Mesothelial cell of epicardium (in vitro differentiated cells): ENCODE measurements around the gene COL15A1. TPM values are rescaled to one million over a fixed set of nuclear protein-coding genes. Genes with fewer than 3 reads are reported as not detected.
A peak's percentile ranks its signal among the peaks of the same experiment; 100 is the strongest.

Experiments
- DNase-seq, 2 experiments: peaks; one replicate each; pipeline ENCODE4 v3.0.0; 2021; ENCODE audit warnings: low spot score in 2 of 2; ENCODE audit not compliant: unreplicated experiment in 2 of 2
- H3K27ac Mint-ChIP-seq: 2 replicates; pipeline ENCODE4 v1.8.0; 2021; ENCODE audit warnings: mixed read lengths
- H3K27me3 Mint-ChIP-seq: 2 replicates; pipeline ENCODE4 v1.8.0; 2021; ENCODE audit warnings: low read depth, mixed read lengths
- H3K36me3 Mint-ChIP-seq: 2 replicates; pipeline ENCODE4 v1.8.0; 2021; ENCODE audit warnings: mixed read lengths
- H3K4me1 Mint-ChIP-seq: 2 replicates; pipeline ENCODE4 v1.8.0; 2021; ENCODE audit warnings: mixed read lengths
- H3K4me3 Mint-ChIP-seq: 2 replicates; pipeline ENCODE4 v1.8.0; 2021; ENCODE audit warnings: mild to moderate bottlenecking, moderate library complexity, mixed read lengths
- H3K9me3 Mint-ChIP-seq: 2 replicates; pipeline ENCODE4 v1.8.0; 2021; ENCODE audit warnings: mixed read lengths
- CTCF ChIP-seq: fragments of 200-600 bp; sonication (generic); IDR thresholded peaks from one replicate; pipeline ENCODE4 v1.5.0; 2021; ENCODE audit warnings: antibody characterized with exemption; ENCODE audit not compliant: unreplicated experiment
- total RNA-seq: library from RNA; stranded (reverse); gene quantifications from 3 replicates; pipeline ENCODE4 v1.2.1, GENCODE V29; 2021

Gene COL15A1
- total RNA-seq, 1 donor from 2014 or later, result 50.1 TPM

DNA sequence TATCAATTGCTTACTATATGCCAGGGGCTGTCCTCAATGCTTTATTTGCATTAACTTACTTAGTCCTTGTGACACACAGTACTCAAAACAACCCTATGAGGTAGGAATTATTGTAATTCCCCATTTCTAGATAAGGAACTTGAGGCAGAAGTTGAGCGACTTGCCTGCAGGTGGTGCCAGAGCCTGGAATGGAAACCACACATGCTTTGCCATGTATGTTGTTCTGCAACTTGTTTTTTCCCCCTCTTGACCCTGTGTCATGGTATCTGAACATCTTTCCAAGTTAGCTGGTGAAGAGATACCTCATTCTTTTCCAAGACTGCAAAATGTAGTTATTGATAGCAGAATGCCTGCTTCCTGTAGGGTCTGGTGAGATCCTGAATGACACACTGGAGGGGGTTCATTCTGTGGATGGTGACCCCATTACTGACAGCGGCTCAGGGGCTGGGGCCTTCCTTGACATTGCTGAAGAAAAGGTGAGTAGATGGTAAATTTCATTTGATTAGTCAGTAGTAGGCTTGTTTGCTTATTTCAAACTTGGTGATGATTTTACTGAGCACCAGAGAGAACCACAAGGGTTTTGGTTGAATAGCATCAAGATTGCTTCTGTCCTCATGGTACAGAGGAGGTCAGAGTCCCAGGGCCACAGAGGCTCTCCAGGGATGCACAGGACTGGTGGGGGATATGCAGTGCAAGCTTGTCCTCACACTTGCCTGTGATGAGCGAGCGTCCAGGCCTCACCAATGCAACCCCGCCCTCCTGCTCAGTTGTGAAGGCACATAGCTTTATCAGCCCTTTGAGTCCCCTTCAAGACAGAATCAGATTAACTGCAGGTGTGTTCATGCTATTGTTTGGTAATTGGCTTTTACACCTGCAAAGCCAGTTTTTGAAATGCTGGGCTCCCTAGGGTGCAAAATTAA lies 57.0 kb downstream of the COL15A1 start:
- Mint-ChIP-seq H3K27ac (no peak overlapping the region), H3K36me3 (peaks cover 2% of the 10 kb centered on the region), H3K9me3 (no peaks in the 10 kb centered on the region), H3K27me3 (peaks cover 14% of the 10 kb centered on the region), H3K4me3 (no peak overlapping the region), H3K4me1 (peaks cover 22% of the 10 kb centered on the region)
- TF ChIP-seq CTCF, result peak; percentile 66
- no peak for DNase-seq

GRCh38 chr9:99001892-99002291 lies 58.2 kb downstream of the COL15A1 start:
- Mint-ChIP-seq H3K4me3 (no peak overlapping the region), H3K27me3 (peaks cover 2% of the 10 kb centered on the region), H3K27ac (no peak overlapping the region), H3K9me3 (no peaks in the 10 kb centered on the region), H3K36me3 (peaks cover 2% of the 10 kb centered on the region), H3K4me1 (peaks cover 22% of the 10 kb centered on the region)
- TF ChIP-seq CTCF, result no peak
- no peak for DNase-seq

- no peaks in the 10 kb centered on the region for H3K27me3 Mint-ChIP-seq
- peaks cover 2% of the 10 kb centered on the region for H3K36me3 Mint-ChIP-seq
- peaks cover 20% of the 10 kb centered on the region for H3K4me1 Mint-ChIP-seq
These were observed 59.0 kb downstream of the COL15A1 start for GRCh38 chr9:99002706-99003105.

GRCh38 chr9:99003308-99003707 lies 59.6 kb downstream of the COL15A1 start:
- H3K27me3 Mint-ChIP-seq, result no peaks in the 10 kb centered on the region
- no peak overlapping the region for H3K4me3 Mint-ChIP-seq
- peaks cover 16% of the 10 kb centered on the region for H3K4me1 Mint-ChIP-seq
- H3K27ac Mint-ChIP-seq, result no peak overlapping the region
- TF ChIP-seq CTCF, result no peak
- H3K36me3 Mint-ChIP-seq, result peaks cover 2% of the 10 kb centered on the region
- H3K9me3 Mint-ChIP-seq, result no peaks in the 10 kb centered on the region
- DNase-seq, result peak in 1 of 2 experiments; percentile 36

More at GRCh38 chr9:99002706-99003105, 59.0 kb downstream of the COL15A1 start:
- peak in 1 of 2 experiments; percentile 0 for DNase-seq
- Mint-ChIP-seq H3K27ac (no peak overlapping the region), H3K9me3 (no peaks in the 10 kb centered on the region), H3K4me3 (no peak overlapping the region)
- TF ChIP-seq CTCF, result no peak

GRCh38 chr9:99004115-99004514 lies 60.4 kb downstream of the COL15A1 start:
- H3K4me1 Mint-ChIP-seq, result peaks cover 8% of the 10 kb centered on the region
- H3K4me3 Mint-ChIP-seq, result no peak overlapping the region
- H3K9me3 Mint-ChIP-seq, result peaks cover 4% of the 10 kb centered on the region
- no peaks in the 10 kb centered on the region for H3K27me3 Mint-ChIP-seq
- no peak for TF ChIP-seq CTCF
- DNase-seq, result peak in 1 of 2 experiments; percentile 6
- H3K36me3 Mint-ChIP-seq, result peaks cover 2% of the 10 kb centered on the region
- H3K27ac Mint-ChIP-seq, result no peak overlapping the region
